Heart right ventricle (tissue), 16 donors: ENCODE results near the gene PACS1. TPM values are rescaled to one million over a fixed set of nuclear protein-coding genes. Genes with fewer than 3 reads are reported as not detected.
A peak's percentile ranks its signal among the peaks of the same experiment; 100 is the strongest.
"Not testable (repeated sequence)": the region's sequence is repeated elsewhere in the genome, so short reads cannot be mapped to it uniquely, and the experiment has no call there.

ENCODE experiments used
- ATAC-seq, 8 donors: fragments of 200-7000 bp; cut with Tn5 transposase; one replicate each; pipeline ENCODE4 v1.9.1; 2020; ENCODE audit warnings: mild to moderate bottlenecking in 8 of 8, moderate library complexity in 8 of 8, moderate number of reproducible peaks in 1 of 8
- DNase-seq, 2 donors: peaks; one replicate each; pipeline ENCODE4 v3.0.0-alpha.2; 2020
- H3K27ac ChIP-seq, 10 donors: fragments of 200-600 bp; sonication (generic) in 2 of 10; one replicate each; pipeline versions ENCODE4 v1.5.0 to v1.8.0; 2020 to 2022; ENCODE audit warnings: mild to moderate bottlenecking in 3 of 10
- H3K27me3 ChIP-seq, 7 donors: fragments of 200-600 bp; one replicate each; pipeline ENCODE4 v1.8.0; 2021 to 2022; ENCODE audit warnings: mild to moderate bottlenecking in 2 of 7
- H3K36me3 ChIP-seq, 9 donors: fragments of 200-600 bp; sonication (generic) in 1 of 9; one replicate each; pipeline versions ENCODE4 v1.5.0 to v1.8.0; 2020 to 2022; ENCODE audit warnings: mild to moderate bottlenecking in 2 of 9
- H3K4me1 ChIP-seq, 9 donors: fragments of 200-600 bp; sonication (generic) in 1 of 9; one replicate each; pipeline versions ENCODE4 v1.5.0 to v1.8.0; 2020 to 2022; ENCODE audit warnings: mild to moderate bottlenecking in 4 of 9
- H3K4me3 ChIP-seq, 10 donors: fragments of 200-600 bp; sonication (generic) in 2 of 10; one replicate each; pipeline versions ENCODE4 v1.5.0 to v1.8.0; 2020 to 2022; ENCODE audit warnings: mild to moderate bottlenecking in 7 of 10, moderate library complexity in 2 of 10
- H3K9me3 ChIP-seq, 11 donors: fragments of 200-600 bp in 10 of 11; sonication (generic) in 2 of 11; one replicate each; pipeline versions ENCODE4 v1.5.0 to v1.8.0; 2013 to 2022; ENCODE audit warnings: mild to moderate bottlenecking in 2 of 11, control low read depth in 1 of 11, moderate library complexity in 1 of 11
- CTCF ChIP-seq, 9 donors: fragments of 200-600 bp; sonication (generic) in 2 of 9; IDR thresholded peaks; one replicate each; pipeline versions ENCODE4 v1.5.0 to v1.8.0; 2021 to 2022; ENCODE audit warnings: antibody characterized with exemption in 9 of 9, mild to moderate bottlenecking in 5 of 9, moderate library complexity in 1 of 9
- WGBS, 2 donors: extraction: QIAGEN DNeasy Blood & Tissue Kit; methylation state at CpG; one replicate each; pipeline ENCODE4 v1.1.7; 2013; ENCODE audit warnings: inconsistent platforms in 1 of 2; 5-methylcytosine and 5-hydroxymethylcytosine counted together
- intact Hi-C, 10 donors: fragments of 100-400 bp; cut with DNase I; formaldehyde crosslinking; loops; one replicate each; pipeline versions ENCODE4 v1.11.1 to v1.14.2; 2022
- polyA plus RNA-seq, 2 donors: library from polyadenylated mRNA; stranded (reverse); fragments of 200-250 nt; gene quantifications; one replicate each; pipeline ENCODE4 v1.2.3, GENCODE V29; 2013
- total RNA-seq, 10 donors: library from RNA; stranded (reverse); fragmentation: NEBNext Ultra II Directional in 3 of 10; extraction: Animal tissue kit (Norgen Biotek cat#: 25700) in 3 of 10; gene quantifications; one replicate each; pipeline versions ENCODE4 v1.2.1 to v1.2.4, GENCODE V29; 2021 to 2023
- donor health status: Arrhythmogenic right ventricular cardiomyopathy.
- donor health status: ischemic (EF 13 %, LVEDD 7.1; RV severe dilation, severe dysfunction).
- donor health status: healthy with polysubstance abuse.
- donor health status: DM: no; HTN: yes; CAD: no.
- donor health status: DM: no; HTN: no; CAD: no.
- donor health status: ischemic (EF 25% LVEDD 6.9; RV normal size, moderate dysfunction).
- donor health status: ischemic (EF 25% LVEDD 5.7; RV mildly dilated, moderate dysfunction).
- donor health status: healthy.
- donor health status: DM: yes; HTN: yes; CAD: no.
- donor health status: Ischemic cardiomyopathy.
- donor health status: ischemic (EF 35%, LVEDD 5.7; RV mildly dilated, moderate dysfunction).
- donor health status: nonischemic (EF 11% LVEDD 7.7; RV severe dilation, severe dysfunction).
- donor health status: DM: yes; HTN: yes; CAD: no.
- donor health status: PGD.
- donor health status: ischemic (EF 29% LVEDD 5.4; RV normal size, mild dysfunction).
- donor health status: nonischemic (EF 23%, LVEDD 6.1; RV moderate dilation, normal function).

The PACS1 gene
- total and polyA plus RNA-seq, 12 donors: 24.1 to 121 (median 69.7) TPM

- peaks cover 0 to 6% (median 0%) of the 10 kb centered on the region in 7 donors for H3K27me3 ChIP-seq
- DNase-seq (no peak), ATAC-seq (peak in 2 of 8 donors; percentile 4 to 8)
- H3K4me3 ChIP-seq: no peak overlapping the region
- peaks cover 0 to 58% (median 43%) of the 10 kb centered on the region in 9 donors for H3K36me3 ChIP-seq
- peaks cover 2 to 18% (median 6%) of the 10 kb centered on the region in 9 donors for H3K4me1 ChIP-seq
- WGBS, 2 donors: 83 to 87% methylated on average over 14 of the region's 14 CpGs
- TF ChIP-seq CTCF (IDR thresholded peaks at IDR 0.05): no peak
- intact Hi-C loops: no loop called here
- no peaks in the 10 kb centered on the region for H3K9me3 ChIP-seq
- H3K27ac ChIP-seq: no peak overlapping the region
Measured at GRCh38 chr11:66275984-66276612, 206.0 kb downstream of the PACS1 start.

GRCh38 chr11:66276619-66277018 is 206.5 kb downstream of the PACS1 start:
- peak in 2 of 8 donors; percentile 2 to 7 for ATAC-seq
- WGBS, 2 donors: 79 to 88% methylated on average over 13 of the region's 13 CpGs
- H3K9me3 ChIP-seq, intact Hi-C loops, H3K27me3 ChIP-seq, DNase-seq, H3K4me3 ChIP-seq, H3K27ac ChIP-seq: not testable (repeated sequence)
- H3K4me1 ChIP-seq: peaks cover 2 to 18% (median 5%) of the 10 kb centered on the region in 9 donors
- H3K36me3 ChIP-seq: peaks cover 0 to 54% (median 43%) of the 10 kb centered on the region in 9 donors

- peaks cover 2 to 21% (median 9%) of the 10 kb centered on the region in 9 donors for H3K4me1 ChIP-seq
- H3K27me3 ChIP-seq, DNase-seq, intact Hi-C loops, H3K9me3 ChIP-seq, H3K4me3 ChIP-seq: not testable (repeated sequence)
- peak in 1 of 8 donors; percentile 2 for ATAC-seq
- H3K36me3 ChIP-seq: peaks cover 0 to 49% (median 39%) of the 10 kb centered on the region in 9 donors
- peak overlapping the region in 1 of 10 donors; percentile 40 for H3K27ac ChIP-seq
- WGBS, 2 donors: 81% methylated on average over 4 of the region's 4 CpGs
Measured at GRCh38 chr11:66277064-66277463, 207.0 kb downstream of the PACS1 start.

GRCh38 chr11:66277471-66278362 is 207.6 kb downstream of the PACS1 start, which contains the start of gene CNIH2:
Gene CNIH2, plus strand, starts transcription at chr11:66278175. Its CDS starts 282 bp downstream, at chr11:66278457.
- DNase-seq (peak in 1 of 2 donors; percentile 44), ATAC-seq (peak in 4 of 8 donors; percentile 4 to 30 (median 16))
- peaks cover 0 to 6% (median 0%) of the 10 kb centered on the region in 7 donors for H3K27me3 ChIP-seq
- no peak for TF ChIP-seq CTCF (IDR thresholded peaks at IDR 0.05)
- H3K4me1 ChIP-seq: peaks cover 4 to 27% (median 15%) of the 10 kb centered on the region in 9 donors
- peak within 1 kb of the TSS in 2 of 10 donors; percentile 31 to 40 for H3K27ac ChIP-seq
- H3K4me3 ChIP-seq: peak within 1 kb of the TSS in 9 of 10 donors; percentile 16 to 45 (median 29)
- H3K9me3 ChIP-seq: no peaks in the 10 kb centered on the region
- H3K36me3 ChIP-seq: peaks cover 0 to 43% (median 33%) of the 10 kb centered on the region in 9 donors
- 5 to 9% methylated on average over 40 to 83 of the region's 84 CpGs for WGBS, 2 donors
- intact Hi-C loops: no loop called here
